ENCODE data around the gene P2RY8.
"Not testable (repeated sequence)": the region's sequence is repeated elsewhere in the genome, so short reads cannot be mapped to it uniquely, and the experiment has no call there.

Gene P2RY8

DNA sequence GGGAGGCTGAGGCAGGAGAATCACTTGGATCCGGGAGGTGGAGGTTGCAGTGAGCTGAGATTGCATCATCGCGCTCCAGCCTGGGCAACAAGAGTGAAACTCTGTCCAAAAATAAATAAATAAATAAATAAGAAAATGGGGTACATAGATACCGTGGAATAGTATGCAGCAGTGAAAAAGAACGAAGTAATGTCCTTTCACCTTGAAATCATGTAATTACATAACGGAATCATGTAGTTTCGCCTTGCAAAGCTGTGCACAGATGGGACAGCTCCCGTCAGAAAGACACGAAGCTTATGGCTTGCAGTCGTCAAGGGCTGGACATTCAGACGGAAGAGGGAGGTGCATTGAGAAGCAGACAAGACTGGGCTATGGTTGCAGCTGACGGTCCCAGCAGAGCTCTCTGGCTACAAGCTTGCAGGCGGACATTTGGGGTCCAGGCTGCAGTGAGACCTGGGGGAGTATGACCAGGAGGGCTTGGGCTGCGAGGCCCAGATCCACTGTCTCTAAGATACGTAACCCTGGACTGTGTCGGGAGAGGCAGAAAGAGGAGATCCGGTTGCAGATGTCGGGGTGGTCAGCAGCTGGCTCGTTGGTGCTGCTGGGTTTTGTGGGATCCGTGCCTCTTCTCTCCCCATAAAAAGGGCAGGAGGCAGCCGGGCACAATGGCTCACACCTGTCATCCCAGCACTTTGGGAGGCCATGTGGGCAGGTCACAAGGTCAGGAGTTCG is 6.2 kb upstream of the P2RY8 start:
- no peak for DNase-seq

GRCh38 chrX:1539146-1539545 is 2.2 kb upstream of the P2RY8 start:
- DNase-seq, result not testable (repeated sequence)

GRCh38 chrX:1537716-1538090 is 718 bp upstream of the P2RY8 start:
- not testable (repeated sequence) for DNase-seq

DNA sequence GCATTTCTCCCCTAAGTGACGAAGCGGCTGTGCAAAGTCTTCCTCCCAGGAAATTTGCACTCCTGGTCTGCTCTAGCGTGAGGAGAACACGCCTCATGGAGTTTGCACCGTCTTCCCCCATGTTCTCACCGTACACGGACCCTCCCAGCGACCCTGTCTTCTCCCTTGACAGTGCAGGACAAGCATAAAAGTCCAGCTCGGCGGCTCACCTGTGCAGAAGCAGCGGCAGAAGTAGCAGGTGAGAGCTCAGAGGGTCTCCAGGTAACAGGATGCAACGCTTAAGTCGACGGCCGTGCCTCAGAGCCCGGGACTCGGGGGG is 314 bp downstream of the P2RY8 start:
- no peak for DNase-seq

GRCh38 chrX:1535241-1536041 is 1.5 kb downstream of the P2RY8 start:
- DNase-seq, result no peak

DNA sequence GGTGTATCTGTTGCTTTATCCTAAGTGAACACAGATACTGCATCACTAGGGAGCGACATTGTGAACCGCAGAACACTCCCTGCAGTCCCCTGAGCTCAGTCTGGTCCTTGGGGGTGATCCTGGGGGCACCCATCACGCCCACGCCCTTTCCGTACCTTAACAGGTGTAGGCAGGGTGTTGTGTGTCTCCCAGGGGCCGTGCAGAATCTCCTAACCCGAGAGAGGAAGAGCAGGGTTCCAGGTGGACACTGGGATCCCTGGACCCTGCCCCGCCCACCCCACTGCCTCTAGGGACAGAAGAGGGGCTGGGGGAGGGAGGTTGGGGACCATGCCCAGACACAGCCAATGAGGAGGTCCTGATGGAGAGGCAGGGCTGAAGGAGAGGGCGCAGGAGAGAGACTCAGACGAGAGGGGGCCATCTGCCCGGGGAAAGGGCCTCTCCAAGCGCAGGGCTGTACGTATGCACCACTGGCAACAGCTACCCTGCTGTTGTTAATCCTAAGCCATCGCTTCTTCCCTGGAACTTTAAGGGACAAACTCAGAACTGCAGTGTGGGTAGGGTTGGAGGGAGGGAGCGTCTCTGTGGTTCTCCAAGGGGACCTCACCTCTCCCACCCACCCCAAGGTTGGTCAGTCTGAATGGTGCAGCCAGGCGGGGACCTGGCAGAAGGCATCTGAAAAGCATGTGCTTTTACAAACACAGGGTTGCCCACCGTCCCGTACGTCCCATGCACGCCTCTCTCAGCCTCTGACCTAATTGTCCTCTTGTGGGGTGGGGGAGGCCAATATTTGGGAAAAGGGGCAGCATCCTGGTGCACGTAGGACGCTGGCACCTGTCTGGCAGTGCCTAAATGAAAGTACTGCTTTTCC is 2.5 kb downstream of the P2RY8 start:
- no peak for DNase-seq

- no peak for DNase-seq
Observed at GRCh38 chrX:1533058-1533457, 3.9 kb downstream of the P2RY8 start.

- no peak for DNase-seq
Observed at GRCh38 chrX:1531096-1531890, 5.7 kb downstream of the P2RY8 start.

DNA sequence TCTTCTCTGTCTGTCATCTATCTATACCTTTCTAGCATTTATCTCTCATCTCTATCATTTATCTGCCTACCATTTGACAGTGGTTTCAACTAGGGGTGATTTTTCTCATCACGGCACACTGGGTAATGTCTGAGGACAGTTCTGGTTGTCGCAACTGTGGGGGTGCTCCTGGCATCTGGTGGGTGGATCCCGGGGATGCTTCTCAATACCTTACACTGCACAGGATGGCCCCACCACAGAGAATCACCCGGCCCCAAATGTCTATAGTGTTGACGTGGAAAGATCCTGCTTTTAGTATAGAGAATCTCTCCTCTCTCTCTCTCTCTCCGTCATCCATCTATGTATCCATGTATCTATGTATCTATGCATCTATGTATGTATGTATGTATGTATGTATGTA is 7.2 kb downstream of the P2RY8 start:
- no peak for DNase-seq

GRCh38 chrX:1529328-1529727 is 7.7 kb downstream of the P2RY8 start:
- DNase-seq, result no peak

- DNase-seq, result no peak
Observed at GRCh38 chrX:1528884-1529203, 8.1 kb downstream of the P2RY8 start.

DNA sequence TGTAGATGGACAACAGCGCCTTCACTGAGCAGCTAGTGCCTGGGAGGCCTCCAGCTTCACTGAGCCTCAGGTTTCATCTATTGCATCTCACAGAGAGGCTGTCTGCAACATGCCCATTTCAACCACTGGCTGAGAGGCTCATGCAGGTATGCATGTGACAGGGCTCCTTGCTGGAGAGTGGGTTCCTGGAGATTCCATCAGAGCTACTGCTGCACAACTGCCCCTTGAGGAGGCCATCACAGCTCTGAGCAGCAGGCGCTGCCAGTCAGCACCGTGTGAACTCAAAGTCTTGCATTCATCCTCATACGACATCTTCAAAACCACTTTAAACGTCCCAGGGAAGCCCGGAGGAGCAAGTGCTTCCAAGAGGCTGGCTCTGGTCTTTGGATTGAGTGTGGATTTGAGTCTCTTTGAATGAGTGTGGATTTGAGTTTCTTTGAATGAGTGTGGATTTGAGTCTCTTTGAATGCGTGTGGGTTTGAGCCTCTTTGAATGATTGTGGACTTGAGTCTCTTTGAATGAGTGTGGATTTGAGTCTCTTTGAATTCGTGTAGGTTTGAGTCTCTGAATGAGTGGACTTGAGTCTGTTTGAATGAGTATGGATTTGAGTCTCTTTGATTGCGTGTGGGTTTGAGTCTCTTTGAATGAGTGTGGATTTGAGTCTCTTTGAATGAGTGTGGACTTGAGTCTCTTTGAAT is 8.7 kb downstream of the P2RY8 start:
- no peak for DNase-seq

DNA sequence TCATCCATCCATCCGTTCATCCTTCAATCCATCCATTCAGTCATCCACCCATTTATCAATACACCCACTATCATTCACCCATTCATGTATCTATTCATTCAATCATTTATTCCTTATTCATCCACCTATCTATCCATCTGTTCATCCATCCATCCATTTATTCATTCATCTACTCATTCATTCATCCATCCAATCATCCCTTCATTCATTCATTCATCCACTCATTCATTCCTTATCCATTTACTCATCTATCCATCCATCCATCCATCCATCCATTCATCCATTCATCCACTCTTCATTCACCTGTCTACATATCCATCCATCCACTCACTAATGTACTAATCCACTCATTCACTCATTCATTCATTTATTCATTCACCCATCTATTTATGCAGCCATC is 9.5 kb downstream of the P2RY8 start:
- no peak for DNase-seq

DNA sequence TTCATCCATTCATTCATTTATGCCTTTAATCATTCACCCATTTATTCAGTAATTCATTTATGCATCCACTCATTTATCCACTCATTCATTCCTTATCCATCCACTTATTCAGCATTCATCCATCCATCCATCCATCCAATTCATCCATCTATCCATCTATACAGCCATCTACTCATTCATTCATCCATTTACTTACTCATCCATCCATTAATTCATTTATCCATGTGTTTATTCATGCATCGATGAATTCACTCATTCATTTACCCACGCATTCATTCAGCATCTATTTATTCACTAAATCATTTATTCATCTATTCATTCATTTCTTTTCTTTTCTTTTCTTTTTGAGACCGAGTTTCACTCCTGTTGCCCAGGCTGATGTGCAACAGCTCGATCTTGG is 10.4 kb downstream of the P2RY8 start:
- DNase-seq, result no peak

GRCh38 chrX:1525583-1526355 is 11.2 kb downstream of the P2RY8 start:
- no peak for DNase-seq

DNA sequence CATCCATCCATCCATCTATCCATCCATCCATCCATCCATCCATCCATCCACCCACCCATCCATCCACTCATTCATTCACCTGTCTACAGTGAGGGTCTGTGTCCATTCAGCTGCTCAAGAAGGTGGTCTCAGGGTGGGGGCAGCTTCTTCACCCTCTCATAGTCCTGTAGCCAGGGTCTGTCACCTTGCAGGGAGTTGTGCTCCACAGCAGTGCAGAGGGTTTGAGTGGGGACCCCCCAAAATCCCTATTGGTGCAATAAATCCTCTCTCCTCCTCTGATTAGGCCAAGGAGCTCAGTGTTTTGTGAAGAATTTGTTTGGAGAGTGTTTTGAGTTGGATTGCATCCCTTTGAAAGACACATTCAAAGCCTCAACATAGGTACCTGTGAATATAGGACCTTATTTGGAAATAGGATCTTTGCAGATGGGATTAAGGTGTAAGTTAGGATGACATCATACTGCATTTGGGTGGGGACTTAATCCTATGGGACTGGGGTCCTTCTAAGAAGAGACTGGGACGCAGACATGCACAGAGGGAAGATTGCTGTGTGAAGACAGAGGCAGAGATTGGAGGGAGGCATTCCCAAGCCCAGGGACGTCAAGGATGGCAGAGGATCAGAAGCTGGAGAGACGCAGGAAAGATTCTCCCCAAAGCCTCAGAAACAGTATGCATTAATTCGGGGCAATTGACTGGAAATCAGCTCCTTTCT is 12.0 kb downstream of the P2RY8 start:
- no peak for DNase-seq

- DNase-seq, result not testable (repeated sequence)
Observed at GRCh38 chrX:1522905-1523304, 14.1 kb downstream of the P2RY8 start.

DNA sequence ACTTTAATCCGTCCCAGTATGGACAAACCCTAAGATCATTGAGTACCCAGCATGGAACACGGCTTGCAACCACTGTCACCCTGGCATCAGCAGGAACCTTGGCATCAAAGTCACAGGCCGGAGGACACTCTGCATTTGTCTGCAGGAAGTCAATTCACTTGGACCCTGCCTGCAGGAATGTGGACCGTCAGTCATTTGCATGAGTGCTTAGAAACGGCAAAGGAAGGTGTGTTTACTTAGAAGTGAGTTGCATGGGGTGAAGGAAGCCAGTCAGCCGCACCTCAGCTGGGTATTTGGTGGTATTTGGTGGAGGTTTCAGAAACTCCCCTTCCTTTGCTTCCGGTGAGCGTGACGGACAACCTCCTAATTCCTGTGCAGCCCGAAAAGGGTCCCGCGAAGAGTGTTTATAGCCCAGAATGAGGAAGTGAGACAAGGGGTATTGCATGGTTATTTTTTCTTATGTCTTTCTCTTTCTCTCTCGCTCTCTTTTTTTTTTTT is 15.5 kb downstream of the P2RY8 start:
- no peak for DNase-seq

DNA sequence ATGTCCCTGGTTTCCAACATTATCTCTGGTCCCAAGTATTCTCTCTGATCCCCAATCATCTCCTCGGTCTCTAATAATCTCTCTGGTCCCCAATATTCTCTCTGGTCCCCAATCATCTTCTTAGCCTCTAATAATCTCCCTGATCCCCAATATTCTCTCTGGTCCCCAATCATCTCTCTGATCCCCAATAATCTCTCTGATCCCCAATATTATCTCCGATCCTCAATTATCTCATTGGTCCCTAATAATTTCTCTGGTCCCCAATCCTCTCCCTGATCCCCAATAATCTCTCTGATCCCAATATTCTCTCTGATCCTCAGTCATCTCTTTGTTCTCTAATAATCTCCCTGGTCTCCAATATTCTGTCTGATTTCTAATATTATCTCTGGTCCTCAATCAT is 16.6 kb downstream of the P2RY8 start:
- DNase-seq, result no peak

- DNase-seq, result no peak
Observed at GRCh38 chrX:1519022-1519497, 17.9 kb downstream of the P2RY8 start.

DNA sequence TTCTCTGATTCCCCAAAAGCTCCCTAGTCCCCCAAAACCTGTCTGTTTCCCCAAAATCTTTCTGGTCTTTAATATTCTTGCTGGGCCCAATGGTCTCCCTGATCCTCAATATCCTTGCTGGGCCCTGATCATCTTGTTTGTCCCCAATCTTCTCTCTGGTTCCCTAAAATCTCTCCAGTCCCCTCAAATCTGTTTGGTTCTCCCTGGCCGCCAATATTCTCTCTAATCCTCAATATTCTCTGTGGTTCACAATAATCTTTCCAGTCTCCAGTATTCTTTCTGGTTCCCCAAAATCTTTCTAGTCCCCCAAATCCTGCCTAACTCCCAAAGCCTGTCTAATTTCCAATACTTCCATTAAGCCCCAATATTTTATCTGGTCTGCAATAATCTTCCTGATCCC is 18.5 kb downstream of the P2RY8 start:
- no peak for DNase-seq

Measured in fibroblast of upper back skin (primary cell).